HG03060 (cell line): Measurements from ENCODE around the gene SLC50A1.

ENCODE experiments used
- ATAC-seq: cut with Tn5 transposase; IDR thresholded peaks from one replicate; pipeline ENCODE4 v1.9.1; 2021; ENCODE audit warnings: low read depth, moderate number of reproducible peaks; ENCODE audit not compliant: unreplicated experiment

The SLC50A1 gene

DNA sequence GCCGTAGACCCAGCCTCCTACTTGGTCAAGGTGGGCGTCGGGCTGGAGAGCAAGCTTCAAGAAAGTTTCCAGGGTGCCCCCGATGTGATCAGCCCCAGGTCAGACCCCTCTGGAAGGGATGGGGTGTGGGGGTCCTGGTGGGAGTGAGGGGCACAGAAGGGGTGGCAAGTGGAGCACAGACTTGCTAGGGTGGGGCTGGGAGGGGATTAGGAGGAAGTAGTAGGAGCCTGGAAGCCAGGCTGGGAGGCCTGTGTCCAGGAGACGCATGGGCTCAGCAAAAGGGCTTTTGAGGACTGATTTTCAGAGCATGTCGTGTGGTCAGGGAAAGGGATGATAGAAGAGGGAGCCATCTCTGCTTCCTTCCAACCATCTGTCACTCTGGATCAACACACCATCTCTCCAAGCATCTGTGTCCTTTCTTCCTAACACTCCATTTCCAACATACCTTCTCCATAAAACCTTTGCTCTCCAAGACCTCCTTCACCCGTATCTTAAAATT, 46.4 kb downstream of the SLC50A1 start:
- no peak for ATAC-seq

DNA sequence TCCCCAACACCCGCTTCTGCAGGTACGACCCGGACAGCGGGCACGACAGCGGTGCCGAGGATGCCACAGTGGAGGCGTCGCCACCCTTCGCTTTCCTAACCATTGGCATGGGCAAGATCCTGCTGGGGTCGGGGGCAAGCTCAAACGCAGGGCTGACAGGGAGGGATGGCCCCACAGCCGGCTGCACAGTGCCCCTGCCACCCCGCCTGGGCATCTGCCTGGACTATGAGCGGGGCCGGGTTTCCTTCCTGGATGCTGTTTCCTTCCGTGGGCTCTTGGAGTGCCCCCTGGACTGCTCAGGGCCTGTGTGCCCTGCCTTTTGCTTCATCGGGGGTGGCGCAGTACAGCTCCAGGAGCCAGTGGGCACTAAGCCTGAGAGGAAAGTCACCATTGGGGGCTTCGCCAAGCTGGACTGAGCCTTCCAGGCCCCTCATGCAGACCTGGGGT, 48.1 kb downstream of the SLC50A1 start:
- no peak for ATAC-seq

DNA sequence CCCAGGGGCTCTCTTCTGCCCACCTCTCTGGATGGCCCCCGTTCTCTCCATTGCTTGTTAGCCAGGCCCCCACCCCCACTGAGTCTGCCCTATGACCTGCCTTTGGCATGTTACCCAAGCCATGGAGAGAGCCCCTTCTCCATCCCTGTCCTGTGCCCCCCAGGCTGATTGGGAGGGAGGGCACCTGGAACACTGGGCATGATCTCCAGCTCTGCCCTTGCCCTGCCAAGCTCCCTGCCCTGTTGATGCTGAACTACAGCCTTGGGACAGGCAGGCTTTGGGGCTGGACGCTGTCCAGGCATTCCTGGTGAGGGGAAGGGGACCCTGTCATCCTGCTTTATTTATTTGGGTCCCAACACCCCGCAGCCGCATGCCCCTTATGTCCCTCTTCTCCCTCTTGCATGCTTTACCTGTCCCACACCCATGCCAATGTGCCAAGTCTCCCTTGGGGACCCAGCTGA, 48.7 kb downstream of the SLC50A1 start:
- ATAC-seq: no peak

DNA sequence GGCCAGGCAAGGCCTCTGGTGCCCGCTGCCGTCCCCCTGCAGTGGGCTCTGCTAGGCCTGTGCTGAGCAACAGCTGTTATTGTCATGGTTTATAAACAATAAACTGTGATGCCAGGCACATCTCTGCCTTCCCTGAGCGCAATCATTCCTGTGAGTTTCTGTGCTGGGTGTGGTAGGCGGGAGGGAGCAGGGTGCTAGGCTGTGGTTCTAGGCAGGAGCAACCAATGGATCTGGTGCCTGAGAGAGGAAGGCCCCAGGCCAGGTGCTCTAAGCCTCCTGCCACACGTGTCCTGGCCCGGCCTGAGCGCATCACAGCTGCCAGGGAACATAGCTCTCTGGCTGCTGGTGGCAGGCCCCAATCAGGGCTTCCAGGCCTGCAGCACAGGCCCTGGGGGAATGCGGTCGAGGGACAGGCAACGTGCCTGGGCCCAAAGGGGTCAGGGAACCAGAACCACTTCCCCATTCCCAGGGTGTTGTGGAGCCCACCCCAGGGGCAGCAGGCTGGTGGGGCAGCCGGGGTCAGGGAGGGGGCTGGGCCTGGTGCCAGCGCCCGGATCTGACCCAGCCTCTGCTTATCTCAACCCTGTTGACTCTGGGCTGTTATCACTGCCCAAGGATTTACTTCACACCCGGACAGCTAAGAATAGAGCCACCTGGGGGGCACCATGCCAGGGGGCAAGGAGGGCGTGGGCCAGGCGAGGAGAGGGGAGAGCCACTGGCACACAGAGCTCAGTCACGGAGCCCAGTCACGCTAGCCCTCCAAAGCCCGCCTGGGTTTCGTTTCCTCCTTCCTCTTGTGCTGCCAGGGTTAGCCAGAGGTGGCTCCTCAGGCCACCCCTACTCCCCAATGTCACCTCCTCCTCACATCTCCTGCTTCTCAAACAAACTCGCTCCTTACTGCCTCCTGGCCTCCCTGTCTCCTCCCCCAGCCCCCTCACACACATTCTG, 49.5 kb downstream of the SLC50A1 start:
- peak; percentile 79 for ATAC-seq

DNA sequence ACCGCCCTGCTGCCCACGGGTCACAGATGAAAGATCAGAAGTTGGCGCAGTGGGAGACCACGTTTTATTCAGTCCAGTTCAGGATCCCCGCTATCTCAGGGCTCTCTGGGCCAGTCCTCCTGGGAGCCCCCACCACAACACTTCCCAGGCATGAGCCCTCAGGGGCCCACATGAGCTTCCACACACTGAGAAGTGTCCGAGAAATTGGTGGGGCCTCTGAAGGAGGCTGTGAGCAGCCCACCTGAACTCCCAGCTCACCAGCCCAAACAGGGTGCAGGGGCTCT, 50.1 kb downstream of the SLC50A1 start:
- no peak for ATAC-seq

DNA sequence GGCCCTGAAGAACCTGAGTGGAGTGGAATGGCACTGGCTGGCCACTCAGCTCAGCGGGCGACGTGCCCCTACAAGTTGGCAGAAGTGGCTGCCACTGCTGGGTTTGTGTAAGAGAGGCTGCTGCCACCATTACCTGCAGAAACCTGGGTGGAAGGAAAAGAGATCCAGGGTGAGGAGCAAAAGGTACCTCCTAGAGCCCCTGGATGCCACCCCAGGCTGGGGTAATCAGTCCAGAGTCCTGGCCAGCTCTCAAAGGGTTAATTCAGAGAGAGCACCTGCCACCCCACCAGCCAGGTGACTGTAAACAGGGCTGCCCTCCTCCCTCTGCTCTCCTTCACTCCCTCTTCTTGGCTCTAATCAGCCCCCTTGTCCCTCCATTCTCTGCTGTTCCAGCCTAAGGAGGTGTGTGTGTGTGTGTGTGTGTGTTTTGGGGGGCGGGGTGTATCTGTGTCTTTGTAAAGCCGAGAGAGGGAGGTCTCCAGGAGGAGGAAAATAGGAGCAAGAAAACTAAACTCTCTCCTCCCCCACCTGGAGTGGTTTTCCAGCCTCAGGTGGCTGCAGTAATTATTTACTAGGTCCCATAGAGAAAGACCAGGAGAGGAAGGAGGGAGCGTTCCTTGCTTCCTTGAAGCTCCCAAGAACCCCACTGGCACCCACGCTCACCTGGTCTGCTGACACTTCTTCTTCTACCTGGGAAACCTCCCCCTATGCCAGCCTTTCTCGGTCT, 50.6 kb downstream of the SLC50A1 start:
- no peak for ATAC-seq

DNA sequence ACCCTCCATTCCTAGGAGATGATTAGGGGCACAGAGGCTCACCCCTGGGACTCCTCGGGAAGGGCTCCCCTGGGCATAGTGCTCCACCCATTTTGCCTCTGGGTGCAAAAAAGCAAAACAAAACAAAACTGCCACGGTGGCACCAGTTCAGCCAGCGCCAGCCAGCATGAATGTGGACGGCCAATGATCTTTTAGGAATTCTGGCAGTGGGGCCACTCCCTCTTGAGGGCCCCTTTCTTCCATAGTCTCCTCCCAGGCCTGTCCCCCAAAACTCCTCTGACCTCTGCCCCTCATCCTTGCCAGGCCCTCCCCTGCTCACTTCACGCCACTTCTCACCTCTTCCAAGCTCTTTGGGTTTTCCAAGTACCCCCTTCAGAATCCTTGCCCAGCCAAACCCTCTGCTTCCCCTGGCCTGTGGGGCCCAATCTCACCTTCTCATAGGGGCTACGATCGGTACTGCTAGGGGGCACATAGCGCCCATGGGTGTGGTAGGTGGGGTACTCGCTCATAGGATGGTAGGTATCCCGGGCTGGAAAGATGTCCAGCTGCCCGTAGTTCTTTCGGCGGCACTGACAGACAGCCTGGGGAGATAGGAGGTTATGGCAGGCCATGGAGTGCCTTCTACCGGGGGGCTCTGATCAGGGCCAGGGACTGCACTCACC, 51.3 kb downstream of the SLC50A1 start:
- no peak for ATAC-seq

DNA sequence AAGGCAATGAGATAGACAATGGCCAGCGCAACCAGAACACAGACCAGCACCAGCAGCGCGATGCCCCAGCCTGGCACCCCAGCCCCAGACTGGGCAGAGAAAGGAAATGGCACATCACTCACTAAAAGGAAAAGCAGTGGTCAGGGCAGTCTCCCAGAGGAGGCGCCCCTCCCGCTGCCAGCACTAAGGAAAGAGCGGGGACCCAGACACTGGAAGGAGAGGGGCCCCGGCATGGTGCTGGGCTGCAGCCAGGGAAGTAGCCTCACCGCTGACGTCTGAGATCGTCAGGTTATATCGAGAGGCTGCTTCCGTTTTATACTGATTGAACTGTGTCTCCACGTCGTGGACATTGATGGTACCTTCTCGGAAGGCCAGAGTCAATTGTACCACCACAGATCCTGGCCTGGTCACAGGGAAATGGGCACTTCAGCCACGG, 51.8 kb downstream of the SLC50A1 start:
- no peak for ATAC-seq

DNA sequence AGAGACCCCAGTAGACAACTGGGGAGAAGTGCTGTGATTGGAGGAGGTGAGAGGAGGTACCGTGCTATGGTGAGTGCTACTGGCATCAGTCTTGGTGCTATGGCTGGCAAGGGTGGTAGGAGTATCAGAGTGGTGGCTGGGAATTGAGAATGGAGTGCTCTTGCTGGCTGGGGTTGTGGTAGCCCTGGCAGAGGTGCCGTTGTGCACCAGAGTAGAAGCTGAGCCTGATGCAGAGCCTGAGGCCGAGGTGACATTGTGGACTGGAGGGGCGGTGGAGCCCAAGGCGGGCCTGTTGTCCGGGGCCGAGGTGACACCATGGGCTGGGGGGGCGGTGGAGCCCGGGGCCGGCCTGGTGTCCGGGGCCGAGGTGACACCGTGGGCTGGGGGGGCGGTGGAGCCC, 52.6 kb downstream of the SLC50A1 start:
- ATAC-seq: no peak
